GM19023 (cell line): Measurements from ENCODE around the gene DPEP1.
"Not testable (repeated sequence)": the region's sequence is repeated elsewhere in the genome, so short reads cannot be mapped to it uniquely, and the experiment has no call there.

Experiments used
- ATAC-seq: cut with Tn5 transposase; IDR thresholded peaks from one replicate; pipeline ENCODE4 v1.9.1; 2021; ENCODE audit warnings: mild to moderate bottlenecking, moderate library complexity; ENCODE audit not compliant: unreplicated experiment

DPEP1 gene

GRCh38 chr16:89577055-89577759, 36.2 kb upstream of the DPEP1 start:
- ATAC-seq: no peak

- no peak for ATAC-seq
Measured at GRCh38 chr16:89579351-89579750, 34.1 kb upstream of the DPEP1 start.

GRCh38 chr16:89581045-89581695, 32.3 kb upstream of the DPEP1 start:
- ATAC-seq: no peak

GRCh38 chr16:89581861-89582563, 31.4 kb upstream of the DPEP1 start:
- no peak for ATAC-seq

GRCh38 chr16:89582614-89583196, 30.7 kb upstream of the DPEP1 start:
- ATAC-seq: no peak

- no peak for ATAC-seq
Measured at GRCh38 chr16:89583197-89583894, 30.1 kb upstream of the DPEP1 start.

GRCh38 chr16:89583895-89584644, 29.4 kb upstream of the DPEP1 start:
- no peak for ATAC-seq

- no peak for ATAC-seq
Measured at GRCh38 chr16:89584768-89585549, 28.5 kb upstream of the DPEP1 start.

GRCh38 chr16:89586218-89586617, 27.2 kb upstream of the DPEP1 start:
- no peak for ATAC-seq

GRCh38 chr16:89586853-89587252, 26.6 kb upstream of the DPEP1 start:
- no peak for ATAC-seq

GRCh38 chr16:89587676-89588075, 25.8 kb upstream of the DPEP1 start:
- ATAC-seq: not testable (repeated sequence)

GRCh38 chr16:89588413-89589109, 24.9 kb upstream of the DPEP1 start:
- no peak for ATAC-seq

GRCh38 chr16:89589241-89589926, 24.1 kb upstream of the DPEP1 start:
- ATAC-seq: no peak

- ATAC-seq: no peak
Measured at GRCh38 chr16:89593841-89594240, 19.6 kb upstream of the DPEP1 start.

- no peak for ATAC-seq
Measured at GRCh38 chr16:89595330-89596060, 17.9 kb upstream of the DPEP1 start.

- ATAC-seq: no peak
Measured at GRCh38 chr16:89596061-89596689, 17.3 kb upstream of the DPEP1 start.

- ATAC-seq: no peak
Measured at GRCh38 chr16:89596957-89597649, 16.3 kb upstream of the DPEP1 start.
